HG03159 (cell line): ENCODE measurements around the gene TYR.
"Not testable (repeated sequence)": the region's sequence is repeated elsewhere in the genome, so short reads cannot be mapped to it uniquely, and the experiment has no call there.

Source experiments
- ATAC-seq: cut with Tn5 transposase; IDR thresholded peaks from one replicate; pipeline ENCODE4 v1.9.1; 2021; ENCODE audit warnings: mild to moderate bottlenecking, moderate library complexity; ENCODE audit not compliant: unreplicated experiment

TYR gene

GRCh38 chr11:89342880-89343572 lies 165.4 kb downstream of the TYR start:
- not testable (repeated sequence) for ATAC-seq
